IPS-18a (cell line): Measurements from ENCODE around the gene LRRTM4.

Source experiments
- H3K27ac ChIP-seq: one replicate; pipeline ENCODE4 v1.5.1; 2013; ENCODE audit warnings: low read length
- H3K27me3 ChIP-seq: one replicate; pipeline ENCODE4 v1.6.1; 2013; ENCODE audit warnings: mild to moderate bottlenecking, low read length; ENCODE audit not compliant: control insufficient read depth, insufficient read depth
- H3K36me3 ChIP-seq: one replicate; pipeline ENCODE4 v1.6.1; 2013; ENCODE audit warnings: low read depth, low read length; ENCODE audit not compliant: control insufficient read depth
- H3K4me1 ChIP-seq: one replicate; pipeline ENCODE4 v1.6.1; 2013; ENCODE audit warnings: low read depth, low read length; ENCODE audit not compliant: control insufficient read depth
- H3K4me3 ChIP-seq: one replicate; pipeline ENCODE4 v1.5.1; 2013; ENCODE audit warnings: low read length
- H3K9ac ChIP-seq: one replicate; pipeline ENCODE4 v1.6.1; 2013; ENCODE audit warnings: mild to moderate bottlenecking, low read length, moderate library complexity
- H3K9me3 ChIP-seq: one replicate; pipeline ENCODE4 v1.6.1; 2013; ENCODE audit warnings: low read depth, low read length; ENCODE audit not compliant: control insufficient read depth

LRRTM4 gene

DNA sequence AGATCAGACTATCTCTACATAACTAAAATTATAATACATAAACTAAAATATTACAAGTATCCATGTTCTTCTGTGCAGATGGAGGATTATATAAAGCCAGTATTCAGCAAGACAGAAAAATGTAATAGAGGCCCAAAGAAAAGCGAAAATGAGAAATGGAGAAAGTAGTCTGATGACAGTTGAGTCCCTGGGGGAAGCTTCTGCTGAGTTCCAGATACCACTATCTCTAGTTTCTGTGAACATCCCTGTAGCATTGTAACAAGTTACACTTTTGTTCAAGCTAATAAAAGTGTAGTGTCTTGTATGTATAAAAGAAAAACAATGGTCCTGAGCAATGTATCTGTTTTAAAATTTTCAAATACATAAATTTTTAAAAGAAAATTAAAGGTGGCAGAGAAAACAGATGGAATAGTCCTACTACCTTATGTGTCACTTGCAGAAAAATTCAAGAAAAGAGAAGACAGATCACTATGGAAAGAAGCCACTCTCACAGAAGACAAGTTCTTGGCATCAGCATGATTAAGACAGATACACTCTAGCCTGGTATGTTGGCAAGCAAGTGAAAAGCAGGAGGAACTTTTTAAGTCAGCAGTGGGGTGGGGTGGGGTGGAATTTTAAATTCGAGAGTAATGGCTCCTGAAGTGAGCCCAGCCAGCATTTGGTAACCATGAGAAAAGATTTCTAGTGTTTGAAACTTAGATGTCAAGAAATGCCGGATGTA is 541.9 kb downstream of the LRRTM4 start:
- H3K4me1 ChIP-seq = peaks cover 6% of the 10 kb centered on the region
- no peak overlapping the region for H3K9ac ChIP-seq
- no peak overlapping the region for H3K27ac ChIP-seq
- no peak overlapping the region for H3K4me3 ChIP-seq
- no peaks in the 10 kb centered on the region for H3K27me3 ChIP-seq
- H3K9me3 ChIP-seq = no peaks in the 10 kb centered on the region
- no peaks in the 10 kb centered on the region for H3K36me3 ChIP-seq

DNA sequence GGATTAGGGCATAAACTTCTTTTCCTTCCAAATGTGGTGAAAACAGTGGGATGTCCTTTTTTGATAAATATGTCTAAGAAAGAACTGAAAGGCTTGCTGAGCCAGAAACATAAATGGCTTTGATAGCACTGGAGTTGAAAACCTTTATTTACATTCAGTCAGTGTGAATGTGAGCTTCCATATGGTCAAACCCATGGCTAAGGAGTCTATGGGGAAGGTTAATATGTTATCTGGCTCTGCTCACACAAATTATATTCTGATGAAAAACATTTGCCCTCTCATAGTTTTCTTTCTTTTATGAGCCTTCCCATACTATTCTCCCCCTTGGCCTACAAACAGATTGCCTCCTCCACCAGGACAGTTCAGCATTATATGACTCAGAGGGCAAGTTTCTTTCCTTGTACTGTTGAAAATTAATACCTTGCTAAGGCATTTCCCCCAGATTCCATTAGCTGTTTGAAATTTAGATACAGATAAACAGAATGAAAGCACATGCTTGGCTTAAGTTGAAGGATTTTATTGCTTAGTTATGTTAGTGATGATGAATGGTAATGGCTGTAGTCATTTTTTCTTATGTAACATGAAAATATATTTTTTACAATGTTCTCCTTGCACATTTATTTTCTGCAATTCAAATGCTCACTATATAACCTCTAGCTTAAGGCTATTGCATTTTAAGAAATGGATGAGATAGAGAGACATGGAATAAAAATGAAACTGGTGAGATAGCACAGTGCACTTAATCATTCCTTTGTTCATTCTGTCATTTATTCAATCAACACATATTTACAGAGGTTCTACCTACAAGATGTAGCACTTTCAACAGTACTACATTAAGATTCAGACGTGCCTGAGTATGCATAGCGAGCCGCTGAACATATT is 544.1 kb downstream of the LRRTM4 start:
- no peaks in the 10 kb centered on the region for H3K4me1 ChIP-seq
- H3K27ac ChIP-seq = no peak overlapping the region
- H3K4me3 ChIP-seq = no peak overlapping the region
- H3K9me3 ChIP-seq = no peaks in the 10 kb centered on the region
- no peaks in the 10 kb centered on the region for H3K27me3 ChIP-seq
- no peaks in the 10 kb centered on the region for H3K36me3 ChIP-seq
- no peak overlapping the region for H3K9ac ChIP-seq

DNA sequence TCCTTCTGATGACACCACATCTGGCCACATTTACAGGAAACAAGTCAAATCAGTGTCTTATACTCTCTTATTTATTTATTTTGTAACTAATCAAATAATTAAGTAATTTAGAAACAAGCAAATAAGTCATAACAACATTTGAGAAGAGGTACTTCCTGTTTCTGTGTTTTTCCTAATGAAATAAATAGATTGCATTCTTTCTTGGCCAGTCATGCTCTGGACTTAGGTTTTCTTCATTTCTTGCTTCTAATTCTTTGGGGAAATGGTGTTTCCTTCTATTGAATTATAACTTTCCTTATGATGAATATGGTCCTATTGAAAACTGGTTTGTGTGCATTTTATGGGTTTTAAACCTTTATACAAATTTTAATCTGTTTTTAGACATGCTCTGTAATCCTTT is 546.4 kb downstream of the LRRTM4 start:
- Histone ChIP-seq H3K27me3 (no peaks in the 10 kb centered on the region), H3K4me1 (no peaks in the 10 kb centered on the region), H3K9ac (no peak overlapping the region), H3K9me3 (no peaks in the 10 kb centered on the region), H3K36me3 (no peaks in the 10 kb centered on the region), H3K27ac (no peak overlapping the region), H3K4me3 (no peak overlapping the region)

DNA sequence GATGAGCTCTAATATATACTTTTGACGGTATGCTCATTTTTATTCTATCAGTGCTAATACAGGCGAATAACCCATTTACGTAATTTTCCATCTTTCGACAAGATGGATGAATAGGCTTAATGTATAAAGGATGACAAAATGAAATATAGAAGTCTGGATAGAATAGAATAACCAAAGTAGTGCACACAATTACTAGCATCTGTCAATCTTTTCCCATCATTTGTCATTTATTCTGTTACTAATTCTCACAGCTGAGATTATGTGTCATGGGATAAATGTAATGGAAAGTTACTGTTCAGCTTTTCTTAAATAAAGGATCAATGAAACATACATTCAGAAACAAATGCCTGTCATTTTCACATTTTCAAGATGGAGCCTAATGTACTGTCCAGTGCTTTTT is 548.6 kb downstream of the LRRTM4 start:
- no peak overlapping the region for H3K27ac ChIP-seq

DNA sequence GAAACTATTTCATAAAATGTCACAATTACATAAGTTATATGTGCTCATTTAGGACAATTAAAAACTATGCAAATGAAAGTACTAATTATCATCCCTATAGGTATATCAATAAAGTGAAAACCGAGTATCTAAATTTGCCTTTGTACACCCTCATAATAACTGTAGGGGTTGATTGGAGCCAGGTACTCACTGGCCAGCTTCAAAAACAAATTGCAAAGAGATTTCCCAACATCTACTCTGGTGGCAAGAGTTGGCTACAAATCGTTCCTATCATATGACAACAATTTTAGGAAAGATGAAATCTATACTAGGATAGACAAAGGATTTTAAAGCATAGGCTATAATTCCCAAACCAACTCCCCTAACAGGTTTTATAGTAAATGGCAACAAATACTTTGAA is 556.4 kb downstream of the LRRTM4 start:
- Histone ChIP-seq H3K9ac (no peak overlapping the region), H3K4me1 (no peaks in the 10 kb centered on the region), H3K9me3 (no peaks in the 10 kb centered on the region), H3K4me3 (no peak overlapping the region), H3K36me3 (no peaks in the 10 kb centered on the region), H3K27me3 (no peaks in the 10 kb centered on the region), H3K27ac (no peak overlapping the region)

More for the DNA sequence above, 548.6 kb downstream of the LRRTM4 start:
- no peaks in the 10 kb centered on the region for H3K36me3 ChIP-seq
- H3K9ac ChIP-seq = no peak overlapping the region
- H3K4me1 ChIP-seq = no peaks in the 10 kb centered on the region
- no peak overlapping the region for H3K4me3 ChIP-seq
- no peaks in the 10 kb centered on the region for H3K27me3 ChIP-seq
- H3K9me3 ChIP-seq = no peaks in the 10 kb centered on the region

DNA sequence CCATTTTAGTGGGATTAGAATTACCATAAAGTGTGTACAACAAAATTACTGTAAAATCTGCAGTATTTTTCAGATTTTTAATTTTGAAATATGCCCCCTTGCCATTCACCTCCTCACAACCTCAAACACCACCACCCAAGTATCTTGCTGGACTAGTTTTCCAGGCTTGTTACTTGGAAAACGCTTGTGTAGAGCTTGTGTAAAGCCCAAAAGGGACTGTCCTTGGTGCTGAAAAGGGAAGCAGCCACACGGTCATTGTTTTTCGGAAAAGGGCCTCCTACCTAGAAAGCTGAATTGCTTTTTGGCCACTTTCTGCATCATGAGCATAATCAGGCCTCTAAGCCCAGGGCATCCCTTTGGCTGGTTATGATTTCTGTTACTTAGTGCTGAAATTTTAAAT is 563.4 kb downstream of the LRRTM4 start:
- Histone ChIP-seq H3K36me3 (no peaks in the 10 kb centered on the region), H3K9me3 (no peaks in the 10 kb centered on the region), H3K27ac (no peak overlapping the region), H3K4me3 (no peak overlapping the region), H3K4me1 (peaks cover 7% of the 10 kb centered on the region), H3K9ac (no peak overlapping the region), H3K27me3 (no peaks in the 10 kb centered on the region)

DNA sequence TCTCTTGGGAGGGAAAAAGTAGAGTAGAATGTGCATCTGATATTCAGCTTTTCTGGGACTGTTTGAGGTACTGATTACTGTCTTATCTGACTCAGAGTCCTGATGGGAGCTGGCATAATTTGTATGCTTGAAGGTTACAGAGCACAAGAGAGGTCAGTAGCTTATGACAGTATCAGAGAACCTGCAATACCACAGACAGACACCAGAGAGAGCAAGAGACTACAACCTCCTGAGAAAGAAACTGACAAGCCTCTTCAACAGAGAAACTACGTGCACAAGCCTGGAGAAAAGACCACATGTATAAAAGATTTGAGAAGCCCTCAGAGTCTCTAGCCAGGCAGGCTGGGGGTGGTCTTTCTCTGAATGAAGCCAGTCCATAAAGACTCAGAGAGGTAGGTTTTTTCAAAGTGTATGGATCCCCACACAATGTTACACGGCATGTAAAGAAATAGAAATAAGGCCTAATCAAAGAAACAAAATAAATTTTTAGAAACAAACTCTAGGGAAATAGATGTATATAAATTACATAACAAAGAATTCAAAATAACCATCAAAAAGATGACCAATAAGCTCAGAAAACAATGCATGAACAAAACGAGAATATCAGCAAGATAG is 568.3 kb downstream of the LRRTM4 start:
- Histone ChIP-seq H3K4me1 (peaks cover 7% of the 10 kb centered on the region), H3K27ac (no peak overlapping the region), H3K9ac (no peak overlapping the region), H3K36me3 (no peaks in the 10 kb centered on the region), H3K9me3 (no peaks in the 10 kb centered on the region), H3K4me3 (no peak overlapping the region), H3K27me3 (no peaks in the 10 kb centered on the region)

DNA sequence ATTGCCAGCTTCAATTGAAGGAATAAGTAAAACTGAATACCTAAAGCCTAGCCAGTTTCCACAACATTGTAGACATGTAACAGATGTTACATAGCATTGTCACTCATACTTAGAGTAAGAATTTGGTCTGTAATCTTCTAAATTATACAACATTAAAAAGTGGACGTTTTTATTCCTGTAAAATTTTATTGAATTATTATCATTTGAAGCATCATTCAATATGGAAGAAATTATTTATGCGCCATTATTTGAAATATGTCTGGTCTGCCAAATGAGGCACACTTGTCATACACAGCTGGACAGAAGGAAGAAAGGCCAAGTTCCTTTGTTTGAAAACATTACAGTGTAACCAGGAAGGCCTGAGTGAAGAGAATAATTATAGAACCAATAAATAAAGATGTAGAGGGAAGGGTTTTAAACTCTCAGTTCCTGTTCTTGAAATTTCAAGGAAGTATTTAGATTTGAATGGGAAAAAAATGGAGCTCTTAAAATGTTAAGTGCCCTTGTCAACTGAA is 575.5 kb downstream of the LRRTM4 start:
- no peaks in the 10 kb centered on the region for H3K27me3 ChIP-seq
- no peaks in the 10 kb centered on the region for H3K4me1 ChIP-seq
- H3K9me3 ChIP-seq = no peaks in the 10 kb centered on the region
- no peak overlapping the region for H3K9ac ChIP-seq
- no peaks in the 10 kb centered on the region for H3K36me3 ChIP-seq
- H3K27ac ChIP-seq = no peak overlapping the region
- H3K4me3 ChIP-seq = no peak overlapping the region

DNA sequence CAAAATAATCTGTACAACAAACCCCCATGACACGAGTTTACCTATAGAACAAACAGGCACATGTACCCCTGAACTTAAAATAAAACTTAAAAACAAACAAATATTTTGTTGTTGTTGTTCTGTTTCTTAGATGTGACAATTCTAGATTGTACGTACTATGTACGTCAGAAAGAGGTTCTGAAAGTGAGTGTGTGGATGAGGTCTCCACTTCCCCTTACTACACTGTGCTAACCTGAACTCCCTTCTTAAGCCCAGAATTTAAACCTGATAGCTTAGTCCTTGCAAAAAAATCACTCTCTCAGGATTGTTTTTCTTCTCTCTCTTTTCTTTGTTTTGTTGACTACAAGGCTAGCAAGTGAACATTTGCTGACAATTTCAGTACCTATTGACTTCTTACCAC is 581.6 kb downstream of the LRRTM4 start:
- H3K9ac ChIP-seq = no peak overlapping the region
- H3K27ac ChIP-seq = no peak overlapping the region
- H3K4me1 ChIP-seq = no peaks in the 10 kb centered on the region

DNA sequence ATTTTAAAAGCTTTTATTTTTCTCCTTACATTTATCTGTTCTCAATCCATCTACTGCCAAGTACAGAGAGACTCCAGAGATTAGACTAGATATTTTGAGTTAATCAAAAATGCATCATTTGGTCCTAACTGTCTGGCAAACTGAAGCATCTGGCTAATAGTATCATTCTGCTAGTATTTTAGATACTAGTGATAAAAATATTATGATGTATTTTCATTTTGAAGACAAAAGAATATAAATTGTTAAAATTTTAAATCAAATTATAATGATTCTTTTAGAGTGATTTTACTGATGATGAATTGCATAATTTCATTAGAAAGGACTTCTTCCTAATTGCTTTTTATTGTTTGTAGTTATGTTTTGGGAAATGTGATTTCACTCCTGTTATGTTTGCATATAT is 584.0 kb downstream of the LRRTM4 start:
- H3K4me3 ChIP-seq = no peak overlapping the region
- no peak overlapping the region for H3K27ac ChIP-seq
- H3K36me3 ChIP-seq = no peaks in the 10 kb centered on the region
- no peaks in the 10 kb centered on the region for H3K4me1 ChIP-seq
- no peaks in the 10 kb centered on the region for H3K9me3 ChIP-seq
- no peaks in the 10 kb centered on the region for H3K27me3 ChIP-seq
- no peak overlapping the region for H3K9ac ChIP-seq

More for the DNA sequence above, 581.6 kb downstream of the LRRTM4 start:
- Histone ChIP-seq H3K4me3 (no peak overlapping the region), H3K36me3 (no peaks in the 10 kb centered on the region), H3K9me3 (no peaks in the 10 kb centered on the region), H3K27me3 (no peaks in the 10 kb centered on the region)

DNA sequence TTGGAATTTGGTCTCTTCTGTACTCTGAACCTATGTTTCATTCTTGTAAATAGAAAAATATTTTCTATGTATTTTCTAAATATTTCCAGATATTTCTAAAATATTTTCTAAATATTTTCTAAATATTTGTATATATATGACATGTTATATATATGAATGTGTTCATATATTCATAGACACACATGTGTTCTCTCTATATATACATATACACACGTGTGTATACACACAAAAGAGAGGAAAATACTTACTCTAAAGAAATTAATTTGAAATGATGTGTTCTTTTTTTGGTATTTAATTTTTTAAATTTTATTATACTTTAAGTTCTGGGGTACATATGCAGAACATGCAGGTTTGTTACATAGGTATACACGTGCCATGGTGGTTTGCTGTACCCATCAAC is 589.6 kb downstream of the LRRTM4 start:
- Histone ChIP-seq H3K27me3 (no peaks in the 10 kb centered on the region), H3K27ac (no peak overlapping the region), H3K36me3 (no peaks in the 10 kb centered on the region), H3K4me1 (no peaks in the 10 kb centered on the region), H3K9ac (no peak overlapping the region), H3K9me3 (no peaks in the 10 kb centered on the region), H3K4me3 (no peak overlapping the region)
